Aorta (tissue), 5 donors: ENCODE data around the gene ACSL4. TPM values are rescaled to one million over a fixed set of nuclear protein-coding genes. Genes with fewer than 3 reads are reported as not detected.
A peak's percentile ranks its signal among the peaks of the same experiment; 100 is the strongest.

Experiments used
- ATAC-seq: fragments of 200-7000 bp; cut with Tn5 transposase; one replicate; pipeline ENCODE4 v1.9.1; 2022; ENCODE audit warnings: moderate library complexity; ENCODE audit not compliant: low FRiP score
- DNase-seq, 2 donors: peaks; one replicate each; pipeline ENCODE4 v3.0.0-alpha.2; 2020
- H3K27ac ChIP-seq, 2 donors: one replicate each; pipeline ENCODE4 v1.5.1; 2013; ENCODE audit warnings: low read length in 2 of 2, mild to moderate bottlenecking in 2 of 2, moderate library complexity in 2 of 2, control low read depth in 1 of 2, inconsistent platforms in 1 of 2, low read depth in 1 of 2
- H3K27me3 ChIP-seq, 2 donors: one replicate each; pipeline ENCODE4 v1.6.1; 2013; ENCODE audit warnings: control low read depth in 1 of 2, low read length in 1 of 2, mild to moderate bottlenecking in 1 of 2, moderate library complexity in 1 of 2; ENCODE audit not compliant: insufficient read depth in 2 of 2, control insufficient read depth in 1 of 2
- H3K36me3 ChIP-seq, 2 donors: one replicate each; pipeline ENCODE4 v1.6.1; 2013; ENCODE audit warnings: control low read depth in 1 of 2, low read length in 1 of 2, mild to moderate bottlenecking in 1 of 2; ENCODE audit not compliant: insufficient read depth in 2 of 2, control insufficient read depth in 1 of 2
- H3K4me1 ChIP-seq, 2 donors: one replicate each; pipeline ENCODE4 v1.6.1; 2013; ENCODE audit warnings: low read length in 2 of 2, control low read depth in 1 of 2, mild to moderate bottlenecking in 1 of 2, moderate library complexity in 1 of 2; ENCODE audit not compliant: insufficient read depth in 2 of 2, control insufficient read depth in 1 of 2
- H3K4me3 ChIP-seq, 2 donors: one replicate each; pipeline ENCODE4 v1.5.1; 2013; ENCODE audit warnings: low read length in 2 of 2, control low read depth in 1 of 2, mild to moderate bottlenecking in 1 of 2
- H3K9me3 ChIP-seq: one replicate; pipeline ENCODE4 v1.6.1; 2013; ENCODE audit warnings: mild to moderate bottlenecking, low read length; ENCODE audit not compliant: control insufficient read depth
- WGBS, 2 donors: extraction: QIAGEN DNeasy Blood & Tissue Kit; methylation state at CpG; one replicate each; pipeline ENCODE4 v1.1.7; 2013; 5-methylcytosine and 5-hydroxymethylcytosine counted together
- intact Hi-C, 2 donors: fragments of 100-400 bp; cut with DNase I; formaldehyde crosslinking; loops; one replicate each; pipeline versions ENCODE4 v1.14.2 to v1.15.0; 2022
- long read RNA-seq, 2 donors: library from polyadenylated mRNA; unstranded; transcript quantifications; one replicate each; pipeline ENCODE4 v2.0.0, GENCODE V29; 2020 to 2021
- polyA plus RNA-seq, 2 donors: library from polyadenylated mRNA; stranded (reverse); fragments of 200-250 nt; gene quantifications; one replicate each; pipeline ENCODE4 v1.2.3, GENCODE V29; 2013
- total RNA-seq, 2 donors: library from RNA; stranded (reverse); fragmentation: NEBNext Ultra II Directional; extraction: Animal tissue kit (Norgen Biotek cat#: 25700); gene quantifications; one replicate each; pipeline ENCODE4 v1.2.1, GENCODE V29; 2021
- donor health status: healthy with polysubstance abuse.
- donor health status: Bipolar disorder and iron deficiency.
- donor health status: DM: no; HTN: no; CAD: no.
- donor health status: DM: no; HTN: no; CAD: no.
- donor health status: DM: yes; HTN: yes; CAD: no.

Gene ACSL4
- total RNA-seq (10 to 100 TPM; 47.8 to 73.5 TPM), polyA plus RNA-seq (10 to 100 TPM; 16.2 to 16.4 TPM)
- long read RNA-seq, donor 1, full-length matches to known transcripts: 1 of 98 reads
- long read RNA-seq, donor 1, partial matches to known transcripts: 66 of 98 reads
- long read RNA-seq, donor 1, other reads (novel, unspliced or antisense): 31 of 98 reads
- long read RNA-seq, donor 2, full-length matches to known transcripts: 1 of 20 reads
- long read RNA-seq, donor 2, partial matches to known transcripts: 3 of 20 reads
- long read RNA-seq, donor 2, other reads (novel, unspliced or antisense): 16 of 20 reads

DNA sequence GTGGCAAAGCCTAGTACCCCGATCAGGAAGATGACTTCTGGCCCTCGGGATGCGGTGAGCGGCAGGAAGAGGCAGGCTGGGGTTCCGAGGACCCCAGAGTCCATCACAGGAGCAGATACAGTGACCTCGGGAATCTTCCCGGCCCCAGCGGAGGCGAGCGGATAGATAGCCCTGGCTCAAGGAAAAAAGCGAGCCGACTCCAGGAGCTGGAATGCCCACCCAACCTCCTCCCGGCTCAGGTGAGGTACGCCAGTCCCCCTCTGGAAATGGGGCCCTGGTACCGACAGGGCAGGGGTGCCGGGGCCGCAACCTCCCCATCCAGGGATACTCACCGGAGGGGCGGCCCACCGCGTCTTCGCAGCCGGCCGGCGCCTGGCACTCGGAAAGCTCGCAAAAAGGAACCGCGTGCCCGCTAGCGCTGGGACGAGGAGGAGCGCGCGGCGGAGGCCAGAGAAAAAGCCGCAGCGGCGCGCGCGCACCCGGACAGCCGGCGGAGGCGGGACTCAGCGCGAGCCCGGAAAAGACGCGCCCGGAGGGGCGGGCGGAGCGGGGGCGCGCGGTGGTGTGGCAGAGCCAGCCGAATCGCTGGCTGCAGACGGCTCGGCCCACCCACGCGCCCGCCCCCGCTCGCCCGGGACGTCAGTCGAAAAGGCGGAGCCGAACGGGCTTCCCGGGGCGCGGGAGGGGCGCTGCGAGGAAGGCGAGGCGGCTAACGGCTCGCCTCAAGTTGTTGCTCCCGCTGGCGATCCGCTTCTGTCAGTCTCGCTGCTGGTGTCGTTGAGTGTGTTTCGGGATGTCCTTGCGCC lies at the start of gene ACSL4:
TSS of gene ACSL4 (minus strand) at position 451 of the 806 bp plus-strand sequence. CDS start 49,894 bp downstream, outside the sequence.
- 0 to 31% methylated on average over 80 to 89 of the region's 89 CpGs for WGBS, 2 donors
- intact Hi-C loops: no loop called here

DNA sequence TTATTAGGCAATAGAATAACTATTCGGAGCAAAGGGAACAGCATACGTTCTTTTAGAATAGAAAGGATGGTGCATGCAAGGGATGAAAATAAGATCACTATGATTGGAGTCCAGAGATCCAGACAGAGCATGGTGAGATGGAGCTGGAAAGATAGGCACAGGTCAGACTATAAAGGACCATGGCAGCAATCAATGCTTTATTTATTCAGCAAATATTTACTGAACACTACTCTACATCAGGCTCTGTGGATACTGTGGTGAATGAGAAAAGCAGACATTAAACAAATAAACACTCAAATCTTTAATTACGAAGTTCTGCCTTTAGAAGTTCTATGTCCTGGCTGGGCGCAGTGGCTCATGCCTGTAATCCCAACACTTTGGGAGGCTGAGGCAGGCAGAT lies 44.7 kb upstream of the ACSL4 start:
- no peaks in the 10 kb centered on the region for H3K36me3 ChIP-seq
- DNase-seq: no peak
- no peaks in the 10 kb centered on the region for H3K4me1 ChIP-seq
- H3K9me3 ChIP-seq: no peaks in the 10 kb centered on the region
- H3K27ac ChIP-seq: no peak overlapping the region
- 85 to 95% methylated on average over 4 of the region's 4 CpGs for WGBS, 2 donors
- no peaks in the 10 kb centered on the region for H3K27me3 ChIP-seq
- no peak overlapping the region for H3K4me3 ChIP-seq
- no peak for ATAC-seq
- intact Hi-C loops: no loop called here

More for the DNA sequence above, at the start of gene ACSL4:
- no peaks in the 10 kb centered on the region for H3K9me3 ChIP-seq
- no peaks in the 10 kb centered on the region for H3K4me1 ChIP-seq
- H3K27me3 ChIP-seq: no peaks in the 10 kb centered on the region
- H3K4me3 ChIP-seq: peak within 1 kb of the TSS; percentile 55 to 98
- H3K36me3 ChIP-seq: no peaks in the 10 kb centered on the region
- H3K27ac ChIP-seq: peak within 1 kb of the TSS in 1 of 2 donors; percentile 85
- DNase-seq (peak; percentile 93 to 96), ATAC-seq (peak; percentile 97)

DNA sequence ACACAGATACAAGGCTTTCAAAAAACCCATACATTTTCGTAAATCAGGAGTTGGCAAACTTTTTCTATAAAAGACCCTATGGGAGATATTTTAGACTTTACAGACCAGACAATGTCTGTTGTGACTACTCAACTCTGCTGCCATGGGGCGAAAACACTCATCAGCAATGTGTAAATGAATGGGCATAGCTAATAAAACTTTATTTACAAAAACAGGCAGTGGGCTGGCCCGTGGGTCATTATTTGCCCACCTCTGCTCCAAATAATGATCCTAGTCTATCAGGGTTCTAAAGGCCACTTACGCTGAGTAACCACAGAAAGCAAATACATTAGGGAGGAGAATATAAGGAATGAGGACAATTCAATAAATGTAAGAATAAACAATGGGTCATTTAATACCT lies 43.9 kb upstream of the ACSL4 start:
- no peaks in the 10 kb centered on the region for H3K4me1 ChIP-seq
- no peaks in the 10 kb centered on the region for H3K36me3 ChIP-seq
- DNase-seq (no peak), ATAC-seq (no peak)
- 79 to 93% methylated on average over 4 of the region's 4 CpGs for WGBS, 2 donors
- H3K4me3 ChIP-seq: no peak overlapping the region
- H3K27ac ChIP-seq: no peak overlapping the region
- H3K9me3 ChIP-seq: no peaks in the 10 kb centered on the region
- intact Hi-C loops: no loop called here
- no peaks in the 10 kb centered on the region for H3K27me3 ChIP-seq

DNA sequence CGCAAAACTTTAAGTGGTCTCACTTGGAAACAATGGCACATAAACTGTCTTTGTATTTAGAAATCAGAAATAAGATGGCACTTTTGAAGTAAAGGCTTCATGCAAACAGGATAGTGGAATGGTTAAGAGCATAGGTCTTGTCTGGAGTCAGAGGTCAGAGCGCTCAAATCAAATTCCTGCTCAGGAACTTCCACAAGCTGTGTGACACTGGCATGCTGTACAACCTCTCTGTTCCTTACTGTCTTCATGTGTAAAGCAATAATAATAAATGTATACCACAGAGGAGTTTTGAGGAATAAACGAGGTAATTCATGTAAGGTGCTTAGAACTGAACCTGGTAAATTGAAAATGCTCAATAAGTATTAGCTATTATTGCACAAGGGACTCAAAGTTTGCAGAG lies 43.4 kb upstream of the ACSL4 start:
- WGBS, 2 donors: 74 to 92% methylated on average over 3 of the region's 3 CpGs
- Histone ChIP-seq H3K36me3 (no peaks in the 10 kb centered on the region), H3K27me3 (no peaks in the 10 kb centered on the region), H3K4me1 (no peaks in the 10 kb centered on the region), H3K4me3 (no peak overlapping the region), H3K27ac (no peak overlapping the region), H3K9me3 (no peaks in the 10 kb centered on the region)
- intact Hi-C loops: no loop called here
- no peak for DNase-seq
- no peak for ATAC-seq

DNA sequence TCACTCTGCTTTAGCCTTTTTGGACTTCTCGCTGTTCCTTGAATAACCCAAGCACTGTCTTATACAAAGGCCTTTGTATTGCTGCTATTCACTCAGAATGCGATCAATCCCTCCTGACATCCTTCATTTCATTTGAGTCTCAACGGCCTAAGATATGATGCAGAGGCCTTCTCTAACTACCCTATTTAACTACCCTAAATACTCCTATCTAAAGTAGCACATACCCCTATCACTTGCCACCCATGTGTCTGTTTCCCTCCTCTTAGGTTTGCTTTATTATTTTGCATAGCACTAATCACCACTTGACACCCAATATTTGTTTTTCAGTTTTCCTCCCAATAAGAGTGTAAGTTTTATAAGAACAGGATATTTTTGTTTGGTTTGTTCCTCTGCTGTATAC lies 42.3 kb upstream of the ACSL4 start:
- Histone ChIP-seq H3K27ac (no peak overlapping the region), H3K9me3 (no peaks in the 10 kb centered on the region), H3K27me3 (no peaks in the 10 kb centered on the region), H3K4me3 (no peak overlapping the region), H3K36me3 (no peaks in the 10 kb centered on the region), H3K4me1 (no peaks in the 10 kb centered on the region)
- no peak for DNase-seq
- WGBS, 2 donors: 78 to 90% methylated on average over 3 of the region's 3 CpGs
- intact Hi-C loops: no loop called here
- no peak for ATAC-seq

DNA sequence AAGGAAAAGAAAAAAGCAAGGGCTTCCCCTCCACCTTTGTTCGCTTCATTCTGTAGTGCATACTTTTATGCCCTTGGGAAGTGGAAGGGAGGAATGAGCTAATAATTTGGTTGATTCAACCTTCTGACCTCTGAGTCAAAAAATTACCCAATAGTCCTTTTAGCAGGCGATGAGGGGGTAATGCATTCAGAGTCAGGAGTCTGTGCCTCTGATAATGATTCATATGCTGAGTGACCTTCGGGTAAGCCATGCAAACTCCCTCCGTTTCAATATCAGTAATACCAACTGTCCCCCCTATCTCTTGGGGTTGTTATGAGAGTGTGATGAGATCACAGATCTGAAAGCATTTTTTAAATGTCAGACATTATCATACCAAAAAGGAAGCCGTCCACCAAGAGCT lies 41.6 kb upstream of the ACSL4 start:
- Histone ChIP-seq H3K27me3 (no peaks in the 10 kb centered on the region), H3K4me3 (no peak overlapping the region), H3K9me3 (no peaks in the 10 kb centered on the region), H3K36me3 (no peaks in the 10 kb centered on the region), H3K4me1 (no peaks in the 10 kb centered on the region), H3K27ac (no peak overlapping the region)
- DNase-seq: no peak
- peak; percentile 41 for ATAC-seq
- WGBS, 2 donors: 52 to 71% methylated on average over 5 of the region's 5 CpGs
- intact Hi-C loops: no loop called here

DNA sequence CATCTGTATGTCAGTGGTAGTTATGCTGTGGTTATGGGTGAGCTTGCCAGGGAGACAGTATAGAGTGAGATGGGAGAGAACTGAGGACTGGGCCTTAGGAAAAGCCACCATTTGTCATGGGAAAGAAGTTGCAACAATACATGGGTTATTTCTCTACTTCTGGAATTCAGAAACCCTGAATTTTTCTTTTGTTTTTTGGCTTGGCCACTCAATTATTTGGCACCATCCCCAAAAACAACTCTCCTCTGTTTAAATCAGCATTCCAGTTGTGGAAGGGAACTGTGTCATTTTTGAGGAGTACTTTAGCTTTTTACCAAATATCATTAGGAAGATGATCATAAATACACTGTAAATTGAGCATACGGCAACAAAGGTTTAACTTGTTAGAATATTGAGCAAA lies 41.1 kb upstream of the ACSL4 start:
- Histone ChIP-seq H3K27ac (no peak overlapping the region), H3K27me3 (no peaks in the 10 kb centered on the region), H3K4me3 (no peak overlapping the region), H3K36me3 (no peaks in the 10 kb centered on the region), H3K4me1 (no peaks in the 10 kb centered on the region), H3K9me3 (no peaks in the 10 kb centered on the region)
- 89 to 94% methylated on average over 1 of the region's 1 CpG for WGBS, 2 donors
- DNase-seq (no peak), ATAC-seq (no peak)
- intact Hi-C loops: no loop called here

DNA sequence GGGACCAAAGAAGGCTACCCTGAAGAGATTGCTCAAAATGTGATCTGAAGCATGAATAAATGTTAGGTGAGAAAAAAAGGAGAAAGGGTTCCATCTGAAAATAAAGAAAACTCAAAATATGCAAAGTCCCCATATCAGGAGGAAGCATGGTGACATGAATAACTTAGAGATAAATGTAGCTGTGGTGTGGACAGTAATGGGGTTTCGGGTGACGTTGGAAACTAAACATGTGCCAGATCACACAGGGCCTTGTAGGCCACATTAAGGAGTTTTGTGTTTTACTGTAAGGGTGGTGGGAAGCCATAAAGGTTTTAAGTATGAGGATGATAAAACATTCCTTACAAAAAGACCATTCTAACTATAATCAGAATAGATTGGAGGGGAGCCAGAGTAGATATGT lies 40.3 kb upstream of the ACSL4 start:
- no peak for ATAC-seq
- no peaks in the 10 kb centered on the region for H3K9me3 ChIP-seq
- no peaks in the 10 kb centered on the region for H3K36me3 ChIP-seq
- no peaks in the 10 kb centered on the region for H3K27me3 ChIP-seq
- intact Hi-C loops: no loop called here
- no peak for DNase-seq
- H3K4me1 ChIP-seq: no peaks in the 10 kb centered on the region
- no peak overlapping the region for H3K27ac ChIP-seq
- 70 to 92% methylated on average over 2 of the region's 2 CpGs for WGBS, 2 donors
- H3K4me3 ChIP-seq: no peak overlapping the region

DNA sequence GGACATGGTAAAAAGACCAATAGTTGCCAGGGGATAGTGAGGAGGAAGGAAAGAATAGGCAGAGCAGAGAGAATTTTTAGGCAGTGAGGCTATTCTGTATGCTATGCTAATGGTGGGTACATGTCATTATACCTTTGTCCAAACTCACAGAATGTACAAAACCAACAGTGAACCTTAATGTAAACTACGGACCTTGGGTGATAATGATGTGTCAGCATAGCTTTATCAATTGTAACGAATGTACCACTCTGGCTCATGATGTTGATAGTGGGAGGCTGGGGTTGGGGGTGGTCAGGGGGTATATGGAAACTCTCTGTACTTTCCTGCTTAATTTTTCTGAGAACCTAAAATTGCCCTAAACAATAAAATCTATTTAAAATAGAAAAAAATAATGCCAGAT lies 37.7 kb upstream of the ACSL4 start:
- Histone ChIP-seq H3K27ac (no peak overlapping the region), H3K4me1 (no peaks in the 10 kb centered on the region), H3K9me3 (no peaks in the 10 kb centered on the region), H3K4me3 (no peak overlapping the region), H3K36me3 (no peaks in the 10 kb centered on the region), H3K27me3 (no peaks in the 10 kb centered on the region)
- 74 to 90% methylated on average over 2 of the region's 2 CpGs for WGBS, 2 donors
- ATAC-seq (no peak), DNase-seq (no peak)
- intact Hi-C loops: no loop called here
